ENCODE data around the gene SLC24A4. TPM values are rescaled to one million over a fixed set of nuclear protein-coding genes. Genes with fewer than 3 reads are reported as not detected.

The SLC24A4 gene
- total and polyA plus RNA-seq, 2 of the 4 experiments (the other 2 are of a cell fraction): not detected

- in situ Hi-C loops (cut with MboI; ENCODE audit: low sequenced_read_pairs): no loop called here
- CTCF ChIA-PET: interaction anchor here (1.0 to 2.5 kb wide), 2 partner anchors 12 to 52 kb away, joined by 3 to 15 read pairs; no protein-coding TSS in a partner anchor
- peak overlapping the region; percentile 86 for H2AFZ ChIP-seq (replicated peaks; ENCODE audit: low read length, poor library complexity)
These were observed 138.1 kb downstream of the SLC24A4 start for GRCh38 chr14:92460916-92461579.

More at GRCh38 chr14:92460916-92461579, 138.1 kb downstream of the SLC24A4 start:
- intact Hi-C loops (cut with micrococcal nuclease): no loop called here
- peaks cover 6% of the 10 kb centered on the region for H3K4me1 ChIP-seq (ENCODE audit: control insufficient read depth, insufficient read depth, low read length)
- H3K27ac ChIP-seq (ENCODE audit: insufficient read depth, low read length): peak overlapping the region; percentile 38; the same call in 1 of the 2 replicates
- no peak overlapping the region for H3K4me2 ChIP-seq (ENCODE audit: low read depth, low read length)
- peak overlapping the region; percentile 90 for H3K23ac ChIP-seq (ENCODE audit: low read depth, low read length)
- DNase-seq (peak; percentile 82), ATAC-seq (ENCODE audit: low read depth) (peak; percentile 65)
- H4K91ac ChIP-seq (ENCODE audit: insufficient read depth, low read depth, low read length): peak overlapping the region; percentile 62; the same call in 1 of the 2 replicates
- H3K56ac ChIP-seq (ENCODE audit: extremely low read depth, insufficient read depth, low read length): 0 out of 2 replicates have a peak overlapping the region, but pooled peaks have one; percentile 26
- dilution Hi-C loops (cut with HindIII; ENCODE audit: low sequenced_read_pairs, unreplicated experiment): no loop called here
- peak overlapping the region; percentile 17 for H3K18ac ChIP-seq (ENCODE audit: low read depth, low read length)
- POLR2A ChIA-PET (ENCODE audit: unreplicated experiment): no interaction called here
- H4K8ac ChIP-seq (ENCODE audit: low read depth in 2 of 2, low read length in 2 of 2): peak overlapping the region in 1 of 2 experiments; percentile 79; a peak in 2 of 4 replicates
- H2BK15ac ChIP-seq (ENCODE audit: low read depth, low read length): peak overlapping the region; percentile 53; the same call in 1 of the 3 replicates
- no peaks in the 10 kb centered on the region for H4K20me1 ChIP-seq (ENCODE audit: insufficient read depth, low read length)
- H3K4me3 ChIP-seq (ENCODE audit: insufficient read depth, low read depth, low read length): no peak overlapping the region
- WGBS, 2 experiments (ENCODE audit: extremely low coverage in 2 of 2, insufficient read length in 1 of 2): 70% methylated on average over 12 of the region's 19 CpGs; no CpG with 5 or more reads in 1 of the 2 experiments
- no peaks in the 10 kb centered on the region for H3K9me3 ChIP-seq (ENCODE audit: control insufficient read depth, insufficient read depth, low read length)
- H3K79me1 ChIP-seq (ENCODE audit: low read depth in 1 of 2, low read length in 2 of 2): no peaks in the 10 kb centered on the region
- peak overlapping the region; percentile 7 for H2AK9ac ChIP-seq (replicated peaks; ENCODE audit: low read depth, low read length, poor library complexity)
- BruUV-seq (replicated peaks): no TSS peak
- H3K36me3 ChIP-seq (ENCODE audit: control insufficient read depth, insufficient read depth, low read length): no peaks in the 10 kb centered on the region
- TF ChIP-seq FOS (IDR thresholded peaks at IDR 0.05; ENCODE audit: low read depth, low read length): no peak
- TF ChIP-seq CEBPB (IDR thresholded peaks at IDR 0.05; ENCODE audit: low read depth, low read length): peak; percentile 0; the same call in 1 of the 2 replicates
- H3K14ac ChIP-seq (replicated peaks; ENCODE audit: low read depth, low read length): peak overlapping the region; percentile 82
- H3K27me3 ChIP-seq (ENCODE audit: control insufficient read depth, insufficient read depth, low read length): no peaks in the 10 kb centered on the region
- peak overlapping the region; percentile 36 for H2AK5ac ChIP-seq (ENCODE audit: low read depth, low read length)
- H3K9me1 ChIP-seq (ENCODE audit: insufficient read depth, low read length): peaks cover 13% of the 10 kb centered on the region
- peak overlapping the region; percentile 64 for H2BK5ac ChIP-seq (ENCODE audit: low read depth, low read length, poor library complexity, severe bottlenecking)
- peak overlapping the region; percentile 37 for H4K5ac ChIP-seq (ENCODE audit: low read depth, low read length)
- no peak overlapping the region for H3K9ac ChIP-seq (ENCODE audit: low read depth, low read length)
- peak overlapping the region; percentile 91 for H2BK120ac ChIP-seq (ENCODE audit: low read depth, low read length)
- peak overlapping the region; percentile 85; the same call in 1 of the 2 replicates for H2BK20ac ChIP-seq (ENCODE audit: low read depth, low read length)
- H3K4ac ChIP-seq (ENCODE audit: low read depth, low read length): peak overlapping the region; percentile 82

Data from IMR-90 (cell line).